Fibroblast of the aortic adventitia (primary cell): ENCODE measurements around the gene TBPL1. TPM values are rescaled to one million over a fixed set of nuclear protein-coding genes. Genes with fewer than 3 reads are reported as not detected.

Experiments
- DNase-seq: peaks from one replicate; pipeline ENCODE4 v3.0.0-alpha.2; 2010; ENCODE audit warnings: low read depth
- H3K4me3 ChIP-seq: 2 replicates; pipeline ENCODE4 v1.5.1; 2011; ENCODE audit warnings: low read depth, mild to moderate bottlenecking, control low read depth, low read length, moderate library complexity
- CTCF ChIP-seq: IDR thresholded peaks from 2 replicates; pipeline ENCODE4 v1.5.1; 2011; ENCODE audit warnings: mild to moderate bottlenecking, low read length, control low read depth, inconsistent platforms; ENCODE audit not compliant: insufficient read depth
- total RNA-seq: library from RNA; depleted of rRNA; stranded (reverse); fragments of >200 nt; gene quantifications from 2 replicates; pipeline ENCODE4 v1.2.3, GENCODE V29; 2012; ENCODE audit warnings: low replicate concordance

The TBPL1 gene
- total RNA-seq, 1 donor: 30.2 TPM

- DNase-seq: no peak
- H3K4me3 ChIP-seq: no peak overlapping the region
- TF ChIP-seq CTCF: no peak
Observed at GRCh38 chr6:134015719-134016557, 62.9 kb downstream of the TBPL1 start.

DNA sequence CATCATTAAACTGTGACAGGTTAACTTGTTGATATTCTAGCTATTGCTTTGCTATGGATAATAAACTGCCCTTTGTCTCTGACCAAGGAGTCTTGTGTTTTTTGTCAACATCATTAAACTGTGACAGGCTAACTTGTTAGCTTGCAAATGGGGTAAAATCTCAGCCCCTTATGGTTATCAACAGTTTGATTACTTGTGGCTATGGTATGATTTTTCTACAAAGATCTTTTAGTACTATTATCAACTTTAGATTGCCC is 63.5 kb downstream of the TBPL1 start:
- no peak for DNase-seq
- TF ChIP-seq CTCF: no peak
- H3K4me3 ChIP-seq: no peak overlapping the region

DNA sequence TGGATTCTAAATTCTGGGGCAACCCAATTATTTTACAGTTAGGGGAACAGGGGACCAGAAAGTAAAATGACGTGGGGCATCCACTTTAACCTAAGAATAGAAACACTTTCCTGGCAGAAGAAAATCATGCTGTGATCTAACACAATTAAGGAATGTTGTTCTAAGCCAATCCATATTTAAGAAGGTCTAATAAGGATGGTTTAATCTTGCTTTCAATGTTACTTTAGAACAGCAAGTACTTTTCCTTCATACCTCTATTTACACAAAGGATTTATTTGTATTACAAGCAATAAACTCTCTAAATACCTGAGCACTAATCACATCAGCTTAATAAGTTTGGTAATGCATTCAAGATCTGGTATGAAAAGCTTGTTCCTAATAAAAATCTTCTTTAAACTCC is 67.0 kb downstream of the TBPL1 start:
- no peak for DNase-seq
- TF ChIP-seq CTCF: no peak

DNA sequence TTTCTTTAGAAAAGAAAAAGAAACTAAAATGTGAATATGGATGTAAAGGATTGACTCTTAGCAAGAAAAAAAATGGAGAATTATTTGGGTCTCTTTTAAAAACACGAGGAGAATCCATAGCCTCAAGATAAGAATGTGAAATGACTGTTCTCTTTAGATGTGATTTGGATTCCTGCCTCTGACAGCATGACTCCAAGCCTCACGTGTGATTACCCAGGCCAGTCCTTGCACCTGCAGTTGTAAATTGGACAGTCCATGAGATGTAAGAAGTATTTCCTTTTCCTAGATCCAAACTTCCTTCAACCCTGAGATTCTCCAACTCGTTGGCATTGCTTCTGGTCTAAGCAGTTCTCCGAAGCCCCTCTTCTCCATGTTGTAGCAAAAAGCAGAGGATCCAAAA is 67.5 kb downstream of the TBPL1 start:
- TF ChIP-seq CTCF: no peak
- DNase-seq: no peak
- no peak overlapping the region for H3K4me3 ChIP-seq

More for the DNA sequence above, 67.0 kb downstream of the TBPL1 start:
- no peak overlapping the region for H3K4me3 ChIP-seq

DNA sequence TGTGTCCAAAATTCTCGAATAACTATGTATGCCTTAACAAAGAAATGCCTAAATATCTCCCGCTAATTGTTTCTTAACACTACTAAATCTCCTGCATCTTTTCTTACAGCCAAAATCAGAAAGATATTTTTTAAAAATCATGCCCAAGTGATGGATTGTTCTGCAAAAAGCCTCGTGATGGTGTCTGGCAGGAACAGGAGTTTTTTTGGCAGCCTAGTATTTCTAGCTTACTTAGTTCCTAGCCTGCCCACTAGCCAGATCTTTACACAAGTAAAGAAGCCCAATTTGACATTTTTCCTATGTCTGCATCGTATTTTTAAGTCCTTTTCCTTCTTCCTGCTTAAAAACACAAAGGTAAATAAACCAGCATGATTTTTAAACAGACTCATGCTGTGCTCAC is 67.9 kb downstream of the TBPL1 start:
- H3K4me3 ChIP-seq: no peak overlapping the region
- TF ChIP-seq CTCF: no peak
- DNase-seq: peak; percentile 43

- TF ChIP-seq CTCF: no peak
- no peak overlapping the region for H3K4me3 ChIP-seq
- no peak for DNase-seq
Observed at GRCh38 chr6:134021396-134022122, 68.5 kb downstream of the TBPL1 start.
